NCI-H526 treated with DMSO at 0.1 percent for 48 hours (cell line): ENCODE data around the gene TFCP2L1.

ENCODE experiments used
- DNase-seq: peaks from one replicate; lab custom pipeline; 2025; lab: John Stamatoyannopoulos, UW

Gene TFCP2L1

DNA sequence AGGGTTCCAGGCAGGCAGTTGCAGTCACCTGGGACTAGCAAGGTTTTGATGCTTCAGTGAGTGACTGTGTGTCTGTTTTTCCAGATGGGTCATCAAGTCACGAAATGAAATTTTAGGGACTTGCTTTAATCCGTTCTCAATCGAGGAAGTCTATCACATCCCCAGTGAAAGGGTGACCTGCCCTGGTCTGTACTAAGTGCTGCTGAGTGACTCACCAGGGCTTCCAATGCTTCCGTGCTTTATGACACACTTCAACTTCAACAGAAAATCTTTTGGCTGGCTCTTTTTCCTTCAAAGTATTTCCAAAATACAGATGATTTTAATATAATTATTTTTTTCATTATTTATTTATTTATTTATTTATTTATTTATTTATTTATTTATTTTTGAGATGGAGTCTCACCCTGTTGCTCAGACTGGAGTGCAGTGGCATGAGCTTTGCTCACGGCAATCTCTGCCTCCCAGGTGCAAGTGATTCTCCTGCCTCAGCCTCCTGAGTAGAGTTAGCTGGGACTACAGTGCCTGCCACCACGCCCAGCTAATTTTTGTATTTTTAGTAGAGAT lies 18.4 kb downstream of the TFCP2L1 start:
- no peak for DNase-seq

DNA sequence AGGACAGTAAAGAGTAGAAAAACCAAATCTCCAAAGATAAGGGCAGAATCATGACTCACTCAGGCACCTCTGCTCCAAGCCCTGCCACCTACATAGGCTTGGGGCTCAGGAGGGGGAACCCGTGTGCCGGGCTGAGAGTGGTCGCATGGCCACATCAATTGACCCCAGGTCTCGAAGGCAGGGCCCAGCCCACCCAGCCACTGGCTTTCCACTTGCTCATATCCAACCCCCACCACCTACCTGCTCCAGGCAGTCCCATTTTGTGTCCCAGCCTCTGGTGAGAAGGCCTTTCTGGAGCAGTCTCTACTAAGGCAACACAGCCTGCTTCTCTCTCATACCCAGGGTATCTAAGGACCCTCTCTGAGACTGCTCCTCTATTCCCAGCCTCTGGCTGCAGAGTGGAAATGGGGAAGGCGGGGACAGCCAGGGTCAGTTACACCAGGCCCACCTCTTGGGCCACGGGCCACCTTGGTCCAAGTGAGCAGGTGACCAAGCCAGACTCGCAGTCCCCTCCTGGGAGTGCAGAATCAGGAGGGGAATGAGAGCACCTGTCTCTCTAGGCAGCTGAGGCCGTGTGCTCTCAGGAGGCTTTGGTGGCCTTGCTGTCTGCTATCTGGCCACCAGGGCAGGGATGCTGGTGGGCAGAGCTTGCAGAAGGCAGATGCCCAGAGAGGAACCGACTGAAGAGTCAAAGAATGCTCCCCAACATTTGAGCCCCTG lies 20.8 kb downstream of the TFCP2L1 start:
- DNase-seq = no peak

DNA sequence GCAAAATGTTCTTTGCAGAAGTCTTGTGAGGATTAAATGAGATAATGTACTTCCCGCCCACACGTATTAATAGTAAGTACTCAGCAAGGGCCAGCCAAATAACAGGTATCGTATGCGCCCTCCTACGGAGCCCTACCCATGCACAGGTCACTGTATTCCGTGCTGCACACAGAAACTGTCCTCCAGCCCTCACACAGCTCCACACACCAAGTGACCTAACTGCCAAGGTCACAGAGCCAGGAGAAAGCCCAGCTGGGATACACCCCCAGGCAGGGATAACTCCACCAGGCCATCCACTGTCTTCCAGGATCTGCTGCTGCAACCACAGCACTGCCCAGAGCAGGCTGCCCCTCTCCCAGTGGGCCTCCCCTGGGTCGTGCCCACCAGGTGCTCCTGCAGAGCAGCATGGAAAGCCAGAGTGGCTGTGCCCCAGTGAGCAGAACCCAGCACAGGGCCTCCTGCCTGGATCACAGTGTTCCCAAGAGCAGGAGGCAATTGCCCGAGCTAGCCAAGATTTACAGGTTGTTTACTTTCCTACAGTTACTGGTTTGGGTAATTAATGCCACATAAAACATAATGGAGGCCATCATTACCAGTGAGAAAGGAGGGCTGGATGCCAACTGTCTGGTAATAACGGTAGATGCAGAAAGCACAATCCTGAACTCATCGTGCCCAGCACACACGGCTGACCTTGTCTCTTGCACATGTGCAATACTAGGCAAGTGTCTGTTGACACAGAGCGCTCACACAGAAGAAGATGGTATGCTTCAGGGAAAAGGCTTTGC lies 24.4 kb downstream of the TFCP2L1 start:
- DNase-seq = peak; percentile 31

DNA sequence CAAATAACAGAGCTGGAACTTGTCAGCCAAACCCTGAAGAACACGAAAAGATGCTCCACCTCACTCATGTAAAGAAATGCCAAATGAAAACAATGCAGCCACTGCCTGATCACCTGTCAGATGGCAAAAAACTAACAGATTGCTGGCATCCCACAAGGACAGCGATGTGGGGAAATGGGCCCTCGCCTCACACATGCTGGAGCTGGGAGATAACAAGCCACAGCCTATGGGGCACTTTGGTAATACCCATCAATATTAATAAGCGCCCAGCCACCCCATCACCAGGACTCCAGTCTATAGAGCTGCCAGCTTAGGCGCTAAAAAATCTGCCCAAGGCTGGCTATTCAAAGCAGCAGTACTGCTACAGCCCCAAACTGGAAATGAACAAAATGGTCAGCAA lies 27.0 kb downstream of the TFCP2L1 start:
- DNase-seq = no peak

DNA sequence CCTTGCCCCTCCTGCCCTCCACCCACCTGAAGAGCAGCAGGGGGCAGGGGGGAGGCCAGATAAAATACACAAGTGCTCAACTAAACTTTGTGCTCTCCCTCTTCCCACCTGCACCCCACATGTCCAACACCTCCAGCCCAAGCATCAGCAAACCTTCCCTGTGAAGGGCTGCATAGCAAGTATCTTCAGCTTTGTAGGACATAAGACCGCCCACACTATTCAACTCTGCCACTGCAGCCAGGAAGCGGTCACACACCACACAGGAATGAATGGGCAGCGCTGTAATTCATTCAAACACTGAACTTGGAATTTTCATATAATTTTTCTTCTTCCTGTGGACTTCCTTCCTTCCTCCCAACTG lies 27.5 kb downstream of the TFCP2L1 start:
- DNase-seq = no peak

DNA sequence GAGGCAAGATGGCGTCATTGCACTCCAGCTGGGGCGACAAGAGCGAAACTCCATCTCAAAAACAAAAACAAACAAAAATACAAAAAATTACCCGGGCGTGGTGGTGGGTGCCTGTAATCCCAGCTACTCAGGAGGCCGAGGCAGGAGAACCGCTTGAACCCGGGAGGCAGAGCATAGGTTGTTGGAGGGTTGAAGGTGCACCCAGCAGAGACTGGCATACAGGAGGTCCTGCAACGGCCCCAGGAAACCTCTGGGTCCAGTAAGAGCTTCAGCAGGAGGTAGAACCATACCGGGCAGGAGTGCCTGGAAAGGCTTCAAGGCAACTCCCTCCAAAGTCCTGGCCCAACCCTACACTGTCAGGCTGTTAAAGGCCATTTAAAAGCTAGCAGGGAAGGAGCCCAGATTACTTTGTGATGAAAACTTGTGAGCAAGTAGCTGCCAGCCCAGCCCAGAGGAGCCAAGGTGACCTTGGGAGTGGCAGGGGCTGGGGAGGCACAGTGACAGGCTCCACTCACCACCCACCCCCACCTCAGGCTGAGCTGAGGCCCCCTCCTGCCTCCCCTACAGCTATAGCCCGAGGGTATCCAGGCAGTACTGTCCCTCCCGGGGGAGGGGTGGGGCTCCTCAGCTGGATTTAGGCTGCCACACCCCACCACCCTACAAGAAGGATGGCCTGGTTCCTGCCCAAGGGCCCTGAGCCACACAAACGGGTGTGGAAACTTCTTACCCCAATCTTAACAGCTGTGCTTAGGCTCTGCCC lies 28.1 kb downstream of the TFCP2L1 start:
- DNase-seq = no peak

DNA sequence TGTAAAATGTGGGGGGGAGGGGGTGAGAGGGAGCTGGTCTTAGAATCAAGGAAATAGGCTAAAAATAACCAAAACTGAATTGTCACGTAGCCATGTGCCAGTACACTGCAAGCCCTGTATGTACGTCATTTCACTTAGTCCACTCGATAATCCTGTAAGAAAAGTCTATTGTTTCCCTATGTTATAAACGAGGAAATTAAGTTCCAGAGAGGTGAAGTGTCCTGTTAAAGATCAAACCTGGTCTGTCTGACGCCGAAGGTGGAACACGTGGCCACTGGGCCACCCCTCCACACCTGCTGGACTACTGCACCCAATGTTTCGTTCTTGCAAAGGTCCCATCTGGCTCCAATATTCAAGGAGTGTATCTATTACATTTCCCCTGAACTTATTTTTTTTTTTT lies 29.6 kb downstream of the TFCP2L1 start:
- no peak for DNase-seq

DNA sequence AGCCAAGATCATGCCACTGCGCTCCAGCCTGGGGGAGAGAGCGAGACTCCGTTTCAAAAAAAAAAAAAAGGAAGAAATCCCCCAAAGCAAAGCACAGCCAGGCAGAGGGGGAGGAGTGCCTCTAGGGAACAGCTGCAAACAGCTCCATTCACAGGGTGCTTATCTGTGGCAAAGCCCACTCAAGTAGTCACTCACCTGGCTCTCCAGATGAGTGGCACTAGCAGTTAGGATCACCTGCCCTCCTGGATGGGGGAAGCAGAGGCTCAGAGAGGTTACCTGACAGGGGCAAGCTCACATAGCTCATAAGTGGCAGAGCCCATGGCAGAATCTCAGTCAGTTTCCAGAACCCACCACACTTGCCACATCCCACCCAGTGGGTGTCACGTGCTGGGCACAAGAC lies 30.3 kb downstream of the TFCP2L1 start:
- DNase-seq = no peak

DNA sequence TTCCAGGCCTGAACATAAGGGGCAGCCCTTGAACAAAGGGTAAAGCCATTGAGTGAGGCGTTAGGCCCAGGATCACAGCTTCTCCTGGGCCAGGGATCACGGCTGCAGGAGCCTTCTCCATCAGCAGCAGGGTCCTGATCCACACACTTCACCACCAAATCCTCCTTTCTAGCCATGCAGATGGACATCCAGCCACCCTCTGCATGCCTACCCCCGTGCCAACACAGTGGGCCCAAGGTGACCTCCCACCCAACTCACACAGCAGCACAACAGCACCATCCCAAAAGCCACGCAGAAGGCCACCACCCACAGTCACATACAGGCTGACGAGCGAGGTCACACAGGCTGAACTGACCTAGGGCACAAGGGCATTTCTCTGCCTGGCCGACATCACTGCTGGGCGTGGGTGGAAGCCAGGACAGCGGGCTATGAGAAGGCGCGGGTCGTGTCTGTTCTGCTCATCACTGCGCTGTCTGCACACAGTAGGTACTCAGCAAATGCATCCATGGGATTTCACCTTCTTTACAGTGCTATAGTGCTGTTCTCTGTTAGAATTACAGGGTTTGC lies 31.2 kb downstream of the TFCP2L1 start:
- DNase-seq = no peak

DNA sequence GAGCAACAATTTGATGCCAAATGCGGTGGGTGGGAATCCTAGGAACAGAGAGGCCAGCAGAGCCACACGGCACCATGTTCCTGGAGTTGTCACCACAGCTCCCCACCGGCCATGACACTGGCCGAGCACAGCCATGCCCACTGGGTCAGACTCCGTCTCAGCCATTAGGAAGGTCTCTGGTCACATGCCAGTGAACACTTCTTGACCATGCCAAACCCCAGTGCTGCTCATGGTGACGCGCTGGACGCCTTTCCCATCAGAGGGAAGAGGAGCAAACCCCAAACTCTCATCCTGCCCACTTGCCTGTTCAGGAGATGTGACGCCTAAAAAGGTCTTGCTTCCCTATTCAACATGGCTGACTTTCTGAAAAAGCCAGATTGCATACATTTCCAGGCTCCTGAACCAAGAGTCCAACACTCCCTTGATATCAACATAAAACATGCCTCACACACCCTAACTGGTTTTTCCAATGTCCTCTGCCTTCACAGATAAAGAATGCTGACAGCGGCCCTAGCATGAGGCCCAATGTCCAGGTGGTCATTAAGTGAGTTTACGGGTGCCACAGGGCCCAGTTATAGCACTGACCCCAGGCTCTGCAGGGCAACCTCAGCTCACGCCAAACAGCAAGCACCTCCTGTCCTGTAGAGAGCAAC lies 31.9 kb downstream of the TFCP2L1 start:
- no peak for DNase-seq

DNA sequence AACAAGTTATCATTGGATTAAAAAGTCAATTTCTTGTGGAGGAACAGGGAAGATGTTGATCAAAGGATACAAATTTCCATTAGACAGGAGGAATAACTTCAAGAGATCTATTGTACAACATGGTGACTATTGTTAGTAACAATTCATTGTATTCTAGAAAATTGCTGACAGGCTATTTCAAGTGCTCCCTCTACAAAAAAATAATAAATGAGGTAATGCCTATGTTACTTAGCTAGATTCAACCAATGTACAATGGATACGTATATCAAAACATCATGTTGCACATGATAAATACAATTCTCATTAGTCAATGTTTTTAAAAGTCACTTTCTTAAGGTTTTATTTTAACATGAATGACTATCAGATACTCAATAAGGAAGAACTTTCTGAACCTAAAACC lies 33.5 kb downstream of the TFCP2L1 start:
- DNase-seq = no peak

DNA sequence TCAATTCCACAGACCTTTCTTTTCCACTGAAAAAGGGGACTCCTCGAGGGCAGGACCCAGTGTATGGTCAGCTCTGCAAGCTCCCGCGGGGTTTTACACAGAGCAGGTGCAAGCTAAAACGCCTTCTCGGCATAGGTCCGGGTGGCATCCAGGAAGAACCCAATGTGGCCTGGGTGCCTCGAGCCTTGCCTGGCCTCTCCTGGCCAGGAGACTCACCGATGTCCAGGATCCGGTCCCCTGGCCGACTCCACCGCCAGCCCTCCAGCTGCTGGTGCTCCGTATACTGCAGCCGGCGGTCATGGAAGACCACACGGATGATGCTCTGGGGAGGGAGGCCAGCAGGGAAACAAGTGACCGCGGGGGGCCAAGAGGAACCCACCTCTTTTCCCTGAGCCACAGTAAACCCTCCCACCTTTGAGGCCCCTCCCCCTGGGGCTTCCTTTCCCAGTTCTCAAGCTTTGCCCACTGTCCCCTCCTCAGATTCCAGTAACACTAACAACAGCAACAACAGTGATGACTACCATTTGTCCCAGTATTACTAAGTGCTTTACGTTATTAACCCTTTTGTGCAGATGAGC lies 36.1 kb downstream of the TFCP2L1 start:
- DNase-seq = no peak

DNA sequence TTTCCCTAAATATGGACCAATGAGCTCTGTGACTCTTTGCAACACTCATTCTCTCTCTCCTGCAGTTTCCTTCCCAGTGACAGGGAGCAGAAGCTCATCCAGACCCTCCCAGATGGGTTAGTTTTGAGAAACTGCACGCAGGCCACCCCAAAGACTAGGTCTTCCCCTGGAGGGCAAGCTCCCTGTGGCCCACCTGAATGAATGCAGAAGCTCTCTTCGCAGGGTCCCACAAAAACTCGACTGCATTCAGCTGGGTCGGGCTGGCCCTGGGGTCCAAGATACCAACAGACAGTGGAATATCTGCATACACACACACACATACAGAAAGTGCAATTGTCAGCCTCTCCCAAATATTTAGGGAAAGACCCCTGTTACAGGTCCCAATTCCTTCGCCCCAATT lies 37.0 kb downstream of the TFCP2L1 start:
- no peak for DNase-seq

DNA sequence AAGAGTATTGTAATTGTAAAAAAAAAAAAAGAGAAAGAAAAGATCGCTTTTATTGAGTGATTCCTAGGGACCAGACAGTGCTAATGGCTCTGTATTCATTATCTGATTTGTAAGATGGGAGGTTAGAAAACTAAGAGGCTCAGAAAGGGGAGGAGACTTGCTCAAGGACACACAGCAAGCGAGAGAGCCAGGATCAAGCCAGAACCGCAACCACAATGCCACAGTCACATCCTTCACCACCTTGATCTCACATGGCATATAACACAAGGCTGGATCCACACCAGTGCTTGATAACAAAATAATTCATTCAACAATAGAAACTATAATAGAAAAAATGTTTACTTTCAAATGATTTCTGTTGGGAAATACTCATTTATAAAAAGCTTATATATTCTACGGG lies 37.5 kb downstream of the TFCP2L1 start:
- no peak for DNase-seq

DNA sequence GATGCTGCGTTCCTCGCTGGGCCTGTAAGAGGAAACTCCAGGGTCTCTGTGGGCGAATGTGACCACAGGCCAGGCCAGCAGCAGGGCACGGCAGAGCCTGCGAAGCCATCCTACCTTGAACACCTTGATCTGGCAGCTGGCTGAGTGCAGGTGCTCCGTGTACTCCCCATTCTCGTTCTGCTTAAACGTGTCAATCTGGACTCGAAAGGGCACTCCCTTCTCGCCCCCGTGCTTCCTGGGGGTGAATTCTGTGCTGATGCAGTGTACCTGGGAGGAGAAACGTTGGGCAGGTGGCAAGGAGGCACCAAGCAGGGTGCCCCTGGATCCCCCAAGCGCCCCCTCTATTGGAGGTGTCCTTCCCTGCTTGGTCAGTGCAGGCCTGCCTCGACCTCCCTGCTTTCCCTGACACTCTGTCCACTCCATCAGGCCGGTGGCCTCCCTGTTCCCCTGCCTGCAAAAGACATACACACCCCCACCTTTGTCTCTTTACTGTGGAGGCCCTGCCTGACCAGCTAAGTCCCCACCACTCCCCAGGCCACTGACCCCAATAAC lies 38.2 kb downstream of the TFCP2L1 start:
- no peak for DNase-seq

DNA sequence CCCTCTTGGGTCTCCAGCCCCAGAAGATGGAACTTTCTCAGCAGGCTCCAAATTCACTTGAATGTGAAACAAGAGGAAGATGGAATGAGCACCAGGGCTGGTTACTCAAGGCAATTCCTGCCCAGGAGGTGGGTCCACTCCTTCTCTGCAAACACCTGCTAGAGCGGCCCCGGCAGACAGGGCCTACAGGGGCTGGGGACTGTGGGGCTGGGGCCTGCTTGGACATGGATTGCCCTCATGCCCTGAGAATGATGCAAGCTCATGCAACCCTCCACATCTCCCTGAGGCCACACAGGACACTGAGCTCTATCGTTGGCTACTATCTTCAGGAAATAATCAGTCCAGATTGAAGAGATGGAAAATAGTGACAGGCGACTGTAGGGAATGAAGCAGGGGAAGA lies 39.1 kb downstream of the TFCP2L1 start:
- DNase-seq = no peak

DNA sequence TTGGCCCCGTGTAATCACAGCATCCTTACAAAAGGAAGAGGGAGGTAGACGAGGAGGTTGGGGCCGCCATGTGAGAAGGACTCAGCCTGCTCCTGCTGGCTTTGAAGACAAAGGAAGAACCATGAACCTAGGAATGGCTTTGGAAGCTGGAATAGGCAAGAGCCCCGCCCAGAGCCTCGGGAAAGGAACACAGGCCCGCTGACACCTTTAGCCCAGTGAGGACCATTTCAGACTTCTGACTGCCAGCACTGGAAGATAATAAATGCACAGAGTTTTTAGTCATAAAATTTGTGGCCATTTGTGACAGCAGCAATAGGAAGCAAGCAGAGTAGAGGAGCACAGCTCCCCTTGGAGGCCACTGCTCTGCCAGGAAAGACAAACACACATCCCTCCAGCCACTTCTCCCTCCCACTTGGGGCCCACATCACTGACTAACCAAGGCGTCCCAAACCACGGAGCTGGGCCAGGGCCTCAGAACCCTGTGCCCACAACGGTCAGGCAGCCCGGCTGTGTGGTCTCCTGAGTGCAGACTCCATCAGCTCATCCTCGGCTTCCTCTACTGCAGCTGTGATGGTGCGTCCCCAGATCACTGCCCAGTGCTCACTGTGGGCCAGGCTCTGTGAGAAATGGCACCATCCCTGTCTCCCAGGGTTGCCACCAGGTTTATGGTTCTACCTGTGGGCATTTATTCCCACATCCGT lies 39.7 kb downstream of the TFCP2L1 start:
- no peak for DNase-seq

DNA sequence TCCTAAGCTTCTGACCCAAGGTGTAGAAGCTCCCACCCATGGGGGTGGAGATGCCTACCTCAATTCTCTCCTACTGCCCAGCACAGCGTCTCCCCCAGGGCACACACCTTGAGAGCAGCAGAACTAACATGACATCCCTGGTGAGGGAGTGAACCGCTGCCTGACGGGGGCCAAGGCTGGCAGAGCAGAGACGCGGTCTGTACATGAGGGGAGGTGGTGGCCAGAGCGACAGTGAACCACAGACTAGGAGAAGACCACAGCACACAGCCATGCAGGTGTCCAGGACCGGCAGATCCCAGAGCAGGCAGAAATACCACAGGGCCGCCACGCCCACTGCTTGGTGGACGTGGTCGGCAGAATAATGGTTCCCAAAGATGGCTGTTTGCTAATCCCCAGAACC lies 40.4 kb downstream of the TFCP2L1 start:
- DNase-seq = no peak

DNA sequence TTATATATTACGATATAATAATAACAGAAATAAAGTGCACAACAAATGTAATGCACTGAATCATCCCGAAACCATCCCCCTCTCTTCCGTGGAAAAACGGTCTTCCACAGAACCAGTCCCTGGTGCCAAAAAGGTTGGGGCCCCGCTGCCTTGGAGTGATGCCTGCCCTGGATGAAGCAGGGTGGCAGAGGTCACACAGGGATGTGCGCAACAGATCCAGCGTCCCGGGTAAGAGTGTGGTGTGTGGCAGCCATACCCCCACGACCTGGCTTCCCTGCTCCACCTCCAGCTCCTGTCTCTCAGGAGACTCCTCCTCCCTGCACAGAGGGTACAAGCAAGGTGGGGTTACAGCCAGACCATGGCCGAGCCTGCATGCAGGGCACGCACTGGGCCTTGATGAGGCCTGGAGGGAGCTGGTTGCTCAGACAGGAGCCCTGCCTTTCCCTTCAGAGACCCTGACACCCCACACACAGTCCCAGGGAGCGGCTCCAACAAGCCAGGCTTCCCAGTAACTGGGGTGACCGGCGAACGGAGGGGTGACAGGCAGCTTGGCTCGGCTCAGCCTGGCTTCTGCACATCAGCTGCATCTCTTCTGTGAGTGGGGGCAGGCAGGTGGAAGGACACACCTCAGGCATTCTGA lies 41.1 kb downstream of the TFCP2L1 start:
- no peak for DNase-seq

DNA sequence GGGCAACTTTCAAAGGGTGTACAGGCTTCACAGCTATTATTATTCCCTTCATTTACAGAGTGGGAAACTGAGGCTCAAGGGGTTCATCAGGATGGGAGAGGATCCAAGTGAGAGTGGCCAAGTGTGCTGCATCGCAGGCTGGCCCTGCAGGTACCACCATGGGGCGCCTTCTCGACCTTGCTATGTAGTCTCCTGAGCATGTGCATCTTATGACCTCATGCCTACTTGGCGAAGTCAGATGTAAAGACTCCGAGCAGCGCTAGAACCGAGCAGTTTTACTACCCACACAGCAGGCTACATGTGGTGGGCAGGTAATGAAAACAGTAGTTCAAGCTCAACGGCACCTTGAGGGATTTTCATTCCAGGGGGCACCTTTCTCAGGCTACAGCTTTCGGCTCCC lies 42.0 kb downstream of the TFCP2L1 start:
- no peak for DNase-seq
